ENCODE data around the gene KLF8.
A peak's percentile ranks its signal among the peaks of the same experiment; 100 is the strongest.
"Not testable (repeated sequence)": the region's sequence is repeated elsewhere in the genome, so short reads cannot be mapped to it uniquely, and the experiment has no call there.

The KLF8 gene

GRCh38 chrX:56232221-56233082 lies at the start of gene KLF8:
Gene KLF8, plus strand, starts transcription at chrX:56232356. Its CDS starts 979 bp downstream, at chrX:56233335.
- peak; percentile 47 to 54 for DNase-seq

DNA sequence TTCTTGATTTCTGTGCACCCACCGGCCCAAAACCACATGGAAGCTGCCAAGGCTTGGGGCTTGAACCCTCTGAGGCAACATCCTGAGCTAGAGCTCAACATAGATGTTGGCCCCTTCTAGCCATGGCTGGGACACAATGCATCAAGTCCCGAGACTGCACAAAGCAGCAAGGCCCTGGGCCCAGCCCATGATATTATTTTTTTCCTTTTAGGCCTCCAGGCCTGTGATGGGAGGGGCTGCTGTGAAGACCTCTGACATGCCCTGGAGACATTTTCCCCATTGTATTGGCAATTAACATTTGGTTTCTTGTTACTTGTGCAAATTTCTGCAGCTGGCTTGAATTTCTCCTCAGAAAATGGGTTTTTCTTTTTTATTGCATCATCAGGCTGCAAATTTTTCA lies 25.2 kb upstream of the KLF8 start:
- not testable (repeated sequence) for DNase-seq

DNA sequence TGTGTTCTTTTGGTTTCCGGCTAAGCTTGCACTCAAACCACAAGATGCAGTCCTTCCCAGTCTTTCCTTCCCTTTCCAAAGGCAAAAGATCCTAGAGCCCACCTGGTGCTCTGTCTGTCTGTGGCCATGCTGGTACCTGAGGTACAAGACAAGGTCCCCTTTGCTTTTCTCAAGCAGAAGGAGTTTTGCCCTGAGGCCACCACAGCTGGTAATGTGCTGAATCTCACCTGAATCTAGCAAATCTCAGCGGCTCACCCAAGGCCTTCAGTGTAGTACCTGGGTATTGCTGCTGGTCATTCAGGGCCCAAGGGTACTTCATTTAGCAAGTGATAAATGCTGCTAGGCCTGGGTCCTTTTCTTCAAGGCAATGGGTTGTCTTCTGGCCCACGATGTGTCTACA lies 20.5 kb upstream of the KLF8 start:
- no peak for DNase-seq

GRCh38 chrX:56216332-56216731 lies 15.8 kb upstream of the KLF8 start:
- DNase-seq = no peak

DNA sequence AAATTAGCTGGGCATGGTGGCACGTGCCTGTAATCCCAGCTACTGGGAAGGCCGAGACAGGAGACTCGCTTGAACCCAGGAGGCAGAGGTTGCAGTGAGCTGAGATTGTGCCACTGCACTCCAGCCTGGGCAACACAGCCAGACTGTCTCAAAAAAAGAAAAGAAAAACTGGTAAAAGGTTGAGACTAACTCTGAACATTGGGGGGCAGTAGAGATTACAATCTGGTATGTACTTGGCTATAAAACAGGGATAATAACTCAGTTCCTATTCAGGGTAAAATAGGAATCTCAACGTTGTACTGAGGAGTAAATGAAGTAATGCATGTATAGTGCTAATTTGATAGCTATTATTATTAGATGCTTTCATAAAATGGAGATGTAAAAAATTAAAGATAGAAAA lies 12.5 kb upstream of the KLF8 start:
- DNase-seq = no peak

- no peak for DNase-seq
Observed at GRCh38 chrX:56221101-56221500, 11.1 kb upstream of the KLF8 start.

- DNase-seq = no peak
Observed at GRCh38 chrX:56222473-56223000, 9.6 kb upstream of the KLF8 start.

- no peak for DNase-seq
Observed at GRCh38 chrX:56226980-56227379, 5.2 kb upstream of the KLF8 start.

GRCh38 chrX:56228914-56229313 lies 3.2 kb upstream of the KLF8 start:
- no peak for DNase-seq

- DNase-seq = no peak
Observed at GRCh38 chrX:56231537-56232090, 542 bp upstream of the KLF8 start.

- no peak for DNase-seq
Observed at GRCh38 chrX:56233100-56233499, 944 bp downstream of the KLF8 start.

DNA sequence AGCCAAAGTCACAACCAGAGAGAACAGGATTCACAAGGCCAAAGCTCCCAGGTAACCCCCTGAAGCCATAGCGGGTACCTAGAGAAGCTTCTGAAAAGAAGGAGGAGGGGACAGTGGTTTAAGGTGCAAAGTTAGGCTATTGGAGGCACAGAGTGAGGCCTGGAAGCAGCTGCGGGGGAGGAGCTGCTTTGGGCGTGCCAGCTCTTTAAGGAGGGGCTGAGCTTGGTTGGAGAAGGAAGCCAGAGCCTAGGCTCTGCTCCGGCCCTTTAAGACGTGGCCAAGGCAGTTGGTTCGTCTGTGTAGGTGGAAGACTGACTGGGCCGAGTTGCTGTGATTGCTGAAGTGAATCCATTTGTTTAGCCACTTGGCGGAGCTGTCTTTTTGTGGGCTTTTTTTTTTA lies 1.5 kb downstream of the KLF8 start:
- peak in 1 of 2 experiments; percentile 16 for DNase-seq

- peak; percentile 53 to 72 for DNase-seq
Observed at GRCh38 chrX:56248492-56248891, 16.3 kb downstream of the KLF8 start.

- no peak for DNase-seq
Observed at GRCh38 chrX:56253832-56254703, 21.9 kb downstream of the KLF8 start.

DNA sequence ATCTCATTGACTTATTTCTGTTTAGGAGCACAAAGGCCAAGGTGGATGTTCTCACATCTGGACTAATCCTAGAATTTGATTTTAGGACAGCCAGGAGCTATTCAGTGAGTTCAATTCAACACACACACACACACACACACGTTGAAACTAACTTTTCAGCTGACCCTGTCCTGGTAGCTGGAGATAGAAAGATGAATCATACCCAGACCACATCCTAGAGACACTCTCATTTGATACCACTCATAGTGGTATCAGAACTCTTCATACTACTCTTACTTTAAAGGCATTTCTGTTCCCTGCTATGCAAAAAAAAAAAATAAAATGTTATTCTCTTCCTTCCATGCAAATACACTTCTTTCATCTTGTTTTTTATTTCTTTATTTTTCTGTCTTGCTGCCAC lies 36.7 kb downstream of the KLF8 start:
- no peak for DNase-seq

GRCh38 chrX:56278692-56279091 lies 46.5 kb downstream of the KLF8 start:
- DNase-seq = no peak

- DNase-seq = no peak
Observed at GRCh38 chrX:56279863-56280262, 47.7 kb downstream of the KLF8 start.

- DNase-seq = no peak
Observed at GRCh38 chrX:56281789-56282188, 49.6 kb downstream of the KLF8 start.

DNA sequence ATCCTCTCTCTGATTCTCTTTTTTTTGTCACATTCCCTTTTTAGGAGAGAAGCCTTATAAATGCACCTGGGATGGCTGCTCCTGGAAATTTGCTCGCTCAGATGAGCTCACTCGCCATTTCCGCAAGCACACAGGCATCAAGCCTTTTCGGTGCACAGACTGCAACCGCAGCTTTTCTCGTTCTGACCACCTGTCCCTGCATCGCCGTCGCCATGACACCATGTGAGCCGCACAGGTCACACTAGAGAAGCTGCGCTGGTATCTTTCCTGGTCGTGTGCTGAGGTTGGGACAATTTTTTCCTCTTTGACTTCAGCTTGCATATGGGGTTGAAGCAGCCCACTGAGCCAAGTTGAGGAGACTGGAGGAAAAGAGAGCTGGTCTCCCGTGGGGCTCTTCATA lies 52.1 kb downstream of the KLF8 start:
- no peak for DNase-seq

DNA sequence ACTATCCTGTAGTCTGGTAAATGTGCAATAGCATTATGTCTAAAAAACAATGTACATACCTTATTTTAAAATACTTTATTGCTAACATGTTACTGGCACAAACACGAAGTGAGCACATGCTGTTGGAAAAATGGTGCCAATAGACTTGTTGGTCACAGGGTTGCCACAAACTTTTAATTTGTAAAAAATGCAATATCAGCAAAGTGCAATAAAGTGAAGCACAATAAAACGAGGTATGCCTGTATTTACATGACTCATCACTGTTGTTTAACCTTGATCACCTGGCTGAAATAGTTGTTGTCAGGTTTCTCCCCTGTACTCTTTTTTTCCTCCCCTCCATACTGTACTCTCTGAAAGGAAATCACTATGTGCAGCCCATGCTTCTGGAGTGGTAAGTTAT lies 56.5 kb downstream of the KLF8 start:
- DNase-seq = no peak

DNA sequence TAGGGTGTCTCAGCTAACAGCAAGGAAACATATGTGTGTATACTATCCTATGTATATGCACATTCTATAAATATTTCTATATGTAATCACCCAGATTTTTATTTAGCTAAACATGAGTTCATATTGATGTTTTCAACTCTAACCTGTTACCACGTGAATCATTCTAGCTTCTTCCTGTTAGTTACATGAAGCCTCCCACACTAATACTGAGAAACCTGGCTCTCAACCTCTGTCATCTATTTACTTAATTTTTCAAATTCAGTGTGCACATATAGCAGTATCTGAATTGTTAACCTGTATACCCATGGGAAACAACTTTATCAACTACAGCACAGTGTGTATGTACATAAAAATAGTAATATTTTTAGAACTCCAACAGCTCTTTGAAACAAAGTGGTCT lies 57.3 kb downstream of the KLF8 start:
- no peak for DNase-seq

DNA sequence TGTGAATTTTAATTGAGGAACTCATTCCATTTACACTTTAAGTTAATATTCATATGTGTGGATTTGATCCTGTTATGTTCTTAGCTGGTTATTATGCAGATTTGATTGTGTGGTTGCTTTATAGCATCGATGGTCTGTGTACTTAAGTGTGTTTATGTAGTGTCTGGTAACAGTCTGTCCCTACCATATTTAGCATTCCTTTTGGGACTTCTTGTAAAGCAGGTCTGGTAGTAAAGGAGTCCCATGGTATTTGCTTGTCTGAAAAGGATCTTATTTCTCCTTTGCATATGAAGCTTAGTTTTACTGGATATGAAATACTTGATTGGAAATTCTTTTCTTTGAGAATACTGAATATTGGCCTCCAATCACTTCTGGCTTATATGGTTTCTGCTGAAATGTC lies 76.6 kb downstream of the KLF8 start:
- no peak for DNase-seq

DNA sequence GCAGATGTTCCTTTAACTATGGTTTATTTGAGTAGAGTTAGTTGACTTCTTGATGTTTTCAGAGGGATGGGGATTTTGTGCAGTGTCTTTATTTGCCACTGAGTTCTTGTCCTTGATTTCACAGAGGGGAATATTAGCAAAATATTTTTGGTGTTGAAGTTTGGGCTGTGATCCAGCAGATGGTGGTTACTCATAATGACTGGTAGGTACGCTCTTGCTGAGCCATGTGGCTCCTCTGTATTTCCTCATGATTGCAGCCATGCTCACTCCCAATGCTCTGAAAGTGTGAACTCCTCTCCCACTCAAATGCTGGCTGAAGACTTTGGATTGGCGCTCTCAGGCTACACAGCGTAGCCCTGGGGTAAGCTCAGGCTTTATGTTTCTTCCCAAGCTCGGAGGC lies 77.7 kb downstream of the KLF8 start:
- no peak for DNase-seq
